GM23248 (cell line): ENCODE results near the gene MMP28. TPM values are rescaled to one million over a fixed set of nuclear protein-coding genes. Genes with fewer than 3 reads are reported as not detected.

Experiments
- DNase-seq: peaks from one replicate; pipeline ENCODE4 v3.0.0-alpha.2; 2015
- H2AFZ ChIP-seq: fragments of 200-600 bp; sonication (generic); 2 replicates; pipeline ENCODE4 v1.6.1; 2016; ENCODE audit warnings: antibody characterized with exemption
- H3F3A ChIP-seq: fragments of 200-600 bp; sonication (generic); 2 replicates; pipeline ENCODE4 v1.6.1; 2016; ENCODE audit warnings: mild to moderate bottlenecking, antibody characterized with exemption, mixed run types; ENCODE audit not compliant: insufficient read depth
- H3K27ac ChIP-seq: fragments of 200-600 bp; sonication (generic); 2 replicates; pipeline ENCODE4 v1.5.1; 2016; ENCODE audit warnings: mild to moderate bottlenecking
- H3K27me3 ChIP-seq: fragments of 200-600 bp; sonication (generic); replicated peaks from 2 replicates; pipeline ENCODE4 v1.6.1; 2016; ENCODE audit warnings: mild to moderate bottlenecking; ENCODE audit not compliant: insufficient read depth
- H3K36me3 ChIP-seq: fragments of 200-600 bp; sonication (generic); 2 replicates; pipeline ENCODE4 v1.6.1; 2016; ENCODE audit warnings: low read depth, mild to moderate bottlenecking
- H3K4me1 ChIP-seq: fragments of 200-600 bp; sonication (generic); 2 replicates; pipeline ENCODE4 v1.6.1; 2016; ENCODE audit warnings: mild to moderate bottlenecking; ENCODE audit not compliant: insufficient read depth
- H3K4me2 ChIP-seq: fragments of 200-600 bp; sonication (generic); one replicate; pipeline ENCODE4 v1.6.1; 2016; ENCODE audit warnings: mild to moderate bottlenecking; ENCODE audit not compliant: unreplicated experiment
- H3K4me3 ChIP-seq: fragments of 200-600 bp; sonication (generic); 2 replicates; pipeline ENCODE4 v1.5.1; 2016; ENCODE audit warnings: mild to moderate bottlenecking
- H3K79me2 ChIP-seq: fragments of 200-600 bp; sonication (generic); 2 replicates; pipeline ENCODE4 v1.6.1; 2016; ENCODE audit warnings: mild to moderate bottlenecking; ENCODE audit not compliant: insufficient read depth
- H3K9ac ChIP-seq: fragments of 200-600 bp; sonication (generic); 2 replicates; pipeline ENCODE4 v1.6.1; 2016; ENCODE audit warnings: mild to moderate bottlenecking
- H3K9me2 ChIP-seq: fragments of 200-600 bp; sonication (generic); 2 replicates; pipeline ENCODE4 v1.6.1; 2016; ENCODE audit warnings: mixed run types, mild to moderate bottlenecking, moderate library complexity; ENCODE audit not compliant: insufficient read depth
- H3K9me3 ChIP-seq: fragments of 200-600 bp; sonication (generic); one replicate; pipeline ENCODE4 v1.6.1; 2017; ENCODE audit warnings: low read depth
- H4K20me1 ChIP-seq: fragments of 200-600 bp; sonication (generic); 2 replicates; pipeline ENCODE4 v1.6.0; 2016; ENCODE audit not compliant: insufficient read depth
- EZH2 ChIP-seq: fragments of 200-600 bp; sonication (generic); IDR thresholded peaks from 2 replicates; pipeline ENCODE4 v1.6.1; 2018; ENCODE audit warnings: antibody characterized with exemption, mild to moderate bottlenecking; ENCODE audit not compliant: insufficient read depth, poor library complexity, severe bottlenecking
- EZH2phosphoT487 ChIP-seq: fragments of 200-600 bp; sonication (generic); IDR thresholded peaks from 2 replicates; pipeline ENCODE4 v1.6.1; 2018; ENCODE audit warnings: antibody characterized with exemption, moderate library complexity, mild to moderate bottlenecking, low read depth; ENCODE audit not compliant: insufficient read depth
- WGBS, 2 experiments: methylation state at CpG; one replicate each; pipeline ENCODE4 v1.1.6; 2015 to 2017; ENCODE audit warnings: low lambda C conversion rate in 2 of 2, low coverage in 1 of 2; ENCODE audit errors: missing lambda C conversion rate in 2 of 2; 5-methylcytosine and 5-hydroxymethylcytosine counted together
- in situ Hi-C: fragments of 300-500 bp; cut with MboI; formaldehyde crosslinking; loops from 2 replicates; pipeline ENCODE4 v1.15.0; 2020
- polyA plus RNA-seq: library from polyadenylated mRNA; unstranded; fragments of >200 nt; fragmentation: Nextera tagmentation; extraction: Ambion mirVana; gene quantifications from 2 replicates; pipeline ENCODE4 v1.2.1, GENCODE V29; 2016
- total RNA-seq: library from RNA; depleted of rRNA; stranded (reverse); fragments of >200 nt; shearing (Covaris generic); gene quantifications from 2 replicates; pipeline ENCODE4 v1.2.3, GENCODE V29; 2014

The MMP28 gene
- total and polyA plus RNA-seq, 2 experiments from 2014 or later = not detected

DNA sequence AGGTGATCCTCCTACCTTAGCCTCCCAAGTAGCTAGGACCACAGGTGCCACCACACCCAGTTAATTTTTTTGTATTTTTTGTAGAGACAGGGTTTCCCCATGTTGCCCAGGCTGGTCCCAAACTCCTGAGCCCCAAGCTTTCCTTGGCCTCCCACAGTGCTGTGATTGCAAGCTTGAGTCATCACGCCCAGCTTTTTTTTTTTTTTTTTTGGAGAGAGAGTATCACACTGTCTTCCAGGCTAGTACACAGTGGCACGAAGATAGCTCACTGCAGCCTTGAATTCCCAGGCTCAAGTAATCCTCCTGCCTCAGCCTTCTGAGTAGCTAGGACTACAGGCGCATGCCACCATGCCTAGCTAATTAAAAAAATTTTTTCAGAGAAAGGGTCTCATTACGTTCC is 46.1 kb upstream of the MMP28 start:
- Histone ChIP-seq H3F3A (peaks cover 17% of the 10 kb centered on the region), H4K20me1 (no peaks in the 10 kb centered on the region), H3K9ac (no peak overlapping the region), H3K4me1 (peaks cover 5% of the 10 kb centered on the region; the same call in 1 of the 2 replicates), H3K27ac (no peak overlapping the region), H3K4me2 (no peak overlapping the region), H3K9me2 (no peaks in the 10 kb centered on the region), H3K36me3 (peaks cover 71% of the 10 kb centered on the region), H3K4me3 (no peak overlapping the region), H3K9me3 (no peaks in the 10 kb centered on the region), H3K79me2 (peaks cover 23% of the 10 kb centered on the region; the same call in 1 of the 2 replicates), H2AFZ (no peak overlapping the region), H3K27me3 (no peaks in the 10 kb centered on the region)
- TF ChIP-seq EZH2 (no peak), EZH2phosphoT487 (no peak)
- 73 to 75% methylated on average over 4 of the region's 4 CpGs for WGBS, 2 experiments
- peak; percentile 48 for DNase-seq
- in situ Hi-C loops = loop anchor here (25.0 kb wide), 1 partner anchor 671 kb away; no protein-coding TSS in a partner anchor

DNA sequence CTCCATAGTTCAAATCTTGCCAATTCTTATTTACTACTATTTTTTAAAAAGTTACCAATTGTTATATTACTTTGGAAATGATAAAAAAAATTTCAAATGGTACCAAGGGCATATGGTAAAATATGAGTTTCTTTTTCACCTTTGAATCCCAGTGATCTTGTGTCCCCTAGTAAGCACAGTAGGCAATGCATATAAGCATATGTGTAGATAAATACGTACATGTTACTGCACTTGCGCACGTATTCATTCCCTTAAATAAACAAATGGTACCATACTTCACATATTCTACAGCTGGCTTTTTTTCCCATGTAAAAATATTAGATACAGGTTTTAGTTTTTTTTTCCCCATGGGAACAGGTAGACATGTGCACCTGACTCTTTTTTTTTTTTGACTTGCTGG is 45.7 kb upstream of the MMP28 start:
- Histone ChIP-seq H3K4me2 (no peak overlapping the region), H3K9me3 (no peaks in the 10 kb centered on the region), H3K27me3 (no peaks in the 10 kb centered on the region), H3K4me1 (0 out of 2 replicates have a peak, but pooled peaks cover under 1% of the 10 kb centered on the region), H4K20me1 (no peaks in the 10 kb centered on the region), H2AFZ (no peak overlapping the region), H3K4me3 (no peak overlapping the region), H3K36me3 (peaks cover 70% of the 10 kb centered on the region), H3K9ac (no peak overlapping the region), H3F3A (peaks cover 13% of the 10 kb centered on the region), H3K27ac (no peak overlapping the region), H3K79me2 (peaks cover 23% of the 10 kb centered on the region; the same call in 1 of the 2 replicates), H3K9me2 (no peaks in the 10 kb centered on the region)
- no peak for TF ChIP-seq EZH2phosphoT487
- TF ChIP-seq EZH2 = no peak
- DNase-seq = no peak
- WGBS, 2 experiments = 82 to 86% methylated on average over 3 of the region's 3 CpGs
- in situ Hi-C loops = loop anchor here (25.0 kb wide), 1 partner anchor 671 kb away; no protein-coding TSS in a partner anchor

DNA sequence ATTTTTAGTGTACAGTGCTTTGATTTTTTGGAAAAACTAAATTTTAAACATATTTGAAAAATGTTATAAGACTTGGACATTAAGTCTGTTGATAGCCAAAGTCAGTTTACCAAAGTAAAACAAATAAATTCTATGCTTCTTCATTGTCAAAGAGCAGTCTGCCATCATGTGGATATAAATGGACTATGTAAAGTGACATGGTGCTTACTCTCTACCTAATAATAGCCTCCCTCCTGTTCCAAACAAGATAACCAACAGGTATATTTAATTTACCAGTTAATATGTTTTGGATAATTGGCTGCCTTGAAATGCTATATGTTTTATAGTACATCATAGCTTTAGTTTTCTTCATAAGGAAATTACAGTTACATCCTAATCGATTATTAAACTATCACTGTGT is 29.8 kb upstream of the MMP28 start:
- in situ Hi-C loops = loop anchor here (25.0 kb wide), 1 partner anchor 687 kb away; no protein-coding TSS in a partner anchor
- Histone ChIP-seq H3K4me2 (no peak overlapping the region), H3K4me3 (no peak overlapping the region), H3K9ac (no peak overlapping the region), H3K4me1 (no peaks in the 10 kb centered on the region), H4K20me1 (no peaks in the 10 kb centered on the region), H3F3A (peaks cover 14% of the 10 kb centered on the region; the same call in 1 of the 2 replicates), H3K27ac (no peak overlapping the region), H3K27me3 (no peaks in the 10 kb centered on the region), H3K9me3 (no peaks in the 10 kb centered on the region), H2AFZ (no peak overlapping the region), H3K79me2 (peaks cover 86% of the 10 kb centered on the region), H3K36me3 (peaks cover 76% of the 10 kb centered on the region), H3K9me2 (no peaks in the 10 kb centered on the region)
- 97 to 98% methylated on average over 1 of the region's 1 CpG for WGBS, 2 experiments
- no peak for TF ChIP-seq EZH2phosphoT487
- TF ChIP-seq EZH2 = no peak
- no peak for DNase-seq

DNA sequence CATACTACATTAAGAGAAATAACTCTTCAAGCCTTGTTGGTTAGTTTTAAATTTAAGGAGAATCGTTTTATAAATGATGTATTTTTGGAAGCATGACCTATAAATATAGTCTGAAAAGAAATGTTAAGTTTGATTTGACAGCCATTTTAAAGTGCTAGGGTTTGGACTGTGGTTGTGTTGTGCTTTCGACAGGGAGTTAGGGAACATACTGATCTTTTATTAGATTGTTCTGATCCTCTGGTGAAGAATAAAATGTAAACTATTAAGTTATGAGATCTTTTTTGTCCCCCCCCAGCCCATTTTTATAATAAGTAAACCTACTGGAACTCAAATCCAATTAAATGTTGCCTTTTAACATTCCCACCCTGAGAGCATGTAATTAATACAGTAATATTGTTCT is 25.9 kb upstream of the MMP28 start:
- no peak overlapping the region for H3K27ac ChIP-seq
- H3K79me2 ChIP-seq = peaks cover 98% of the 10 kb centered on the region
- no peaks in the 10 kb centered on the region for H3K4me1 ChIP-seq
- H3K9ac ChIP-seq = no peak overlapping the region
- no peak for DNase-seq
- no peaks in the 10 kb centered on the region for H3K9me2 ChIP-seq
- in situ Hi-C loops = no loop called here
- no peaks in the 10 kb centered on the region for H3K27me3 ChIP-seq
- H2AFZ ChIP-seq = no peak overlapping the region
- no peaks in the 10 kb centered on the region for H4K20me1 ChIP-seq
- 95 to 97% methylated on average over 2 of the region's 2 CpGs for WGBS, 2 experiments
- no peaks in the 10 kb centered on the region for H3K9me3 ChIP-seq
- H3K36me3 ChIP-seq = peaks cover 63% of the 10 kb centered on the region
- no peak overlapping the region for H3K4me2 ChIP-seq
- H3F3A ChIP-seq = peaks cover 14% of the 10 kb centered on the region; the same call in 1 of the 2 replicates
- TF ChIP-seq EZH2 = no peak
- no peak for TF ChIP-seq EZH2phosphoT487
- no peak overlapping the region for H3K4me3 ChIP-seq
